Peyer's patch (tissue), 4 donors: ENCODE data around the gene SLC46A3. TPM values are rescaled to one million over a fixed set of nuclear protein-coding genes. Genes with fewer than 3 reads are reported as not detected.

Source experiments
- DNase-seq, 3 donors: peaks; one replicate each; pipeline ENCODE4 v3.0.0-alpha.2; 2017 to 2019
- H3K27ac ChIP-seq, 4 donors: fragments of 200-600 bp; sonication (generic); one replicate each; pipeline ENCODE4 v1.5.1; 2016 to 2019
- H3K27me3 ChIP-seq, 2 donors: fragments of 200-600 bp; sonication (generic); one replicate each; pipeline ENCODE4 v1.5.1; 2019
- H3K36me3 ChIP-seq, 3 donors: fragments of 200-600 bp; sonication (generic); one replicate each; pipeline ENCODE4 v1.5.1; 2016 to 2019
- H3K4me1 ChIP-seq, 4 donors: fragments of 200-600 bp; sonication (generic); one replicate each; pipeline ENCODE4 v1.5.1; 2016 to 2019
- H3K4me3 ChIP-seq, 4 donors: fragments of 200-600 bp; sonication (generic); 1 replicate in 3 of 4; 2 replicates in 1 of 4; pipeline ENCODE4 v1.5.1; 2016 to 2019; ENCODE audit warnings: mild to moderate bottlenecking in 1 of 4
- H3K9me3 ChIP-seq, 4 donors: fragments of 200-600 bp; sonication (generic); one replicate each; pipeline ENCODE4 v1.5.1; 2016 to 2019; ENCODE audit warnings: mild to moderate bottlenecking in 1 of 4
- CTCF ChIP-seq, 6 experiments: fragments of 450-650 bp in 4 of 6; fragments of 200-600 bp in 2 of 6; sonication (generic) in 1 of 6; IDR thresholded peaks; one replicate each; pipeline ENCODE4 v1.5.1; 2017 to 2019; ENCODE audit warnings: antibody characterized with exemption in 6 of 6, mild to moderate bottlenecking in 3 of 6, moderate library complexity in 1 of 6
- POLR2A ChIP-seq, 2 donors: fragments of 450-650 bp; IDR thresholded peaks; one replicate each; pipeline ENCODE4 v1.5.1; 2017; ENCODE audit warnings: antibody characterized with exemption in 2 of 2, mild to moderate bottlenecking in 2 of 2, moderate library complexity in 2 of 2
- total RNA-seq, 4 donors: library from RNA; depleted of rRNA; stranded (reverse); fragments of >200 nt; gene quantifications; one replicate each; pipeline ENCODE4 v1.1.0, GENCODE V29; 2016

SLC46A3 gene
- total RNA-seq, 4 donors from 2014 or later = 10.7 to 198 (median 105) TPM

GRCh38 chr13:28728642-28729041 lies 9.9 kb upstream of the SLC46A3 start:
- no peak for DNase-seq
- Histone ChIP-seq H3K27ac (peak overlapping the region in 2 of 4 donors; percentile 0 to 38), H3K4me1 (peaks cover 0 to 6% (median 0%) of the 10 kb centered on the region in 4 donors), H3K27me3 (no peaks in the 10 kb centered on the region), H3K36me3 (no peaks in the 10 kb centered on the region), H3K9me3 (no peaks in the 10 kb centered on the region), H3K4me3 (no peak overlapping the region)
- no peak for TF ChIP-seq CTCF (IDR thresholded peaks at IDR 0.05)
- no peak for TF ChIP-seq POLR2A (IDR thresholded peaks at IDR 0.05)

GRCh38 chr13:28725046-28725610 lies 6.4 kb upstream of the SLC46A3 start:
- DNase-seq = no peak
- H3K4me3 ChIP-seq = no peak overlapping the region
- no peaks in the 10 kb centered on the region for H3K36me3 ChIP-seq
- H3K27ac ChIP-seq = peak overlapping the region in 2 of 4 donors; percentile 48 to 79
- no peaks in the 10 kb centered on the region for H3K27me3 ChIP-seq
- no peaks in the 10 kb centered on the region for H3K9me3 ChIP-seq
- H3K4me1 ChIP-seq = peaks cover 0 to 6% (median 0%) of the 10 kb centered on the region in 4 donors
- TF ChIP-seq POLR2A (IDR thresholded peaks at IDR 0.05) (no peak), CTCF (IDR thresholded peaks at IDR 0.05) (no peak)

GRCh38 chr13:28723806-28724205 lies 5.0 kb upstream of the SLC46A3 start:
- H3K27me3 ChIP-seq = no peaks in the 10 kb centered on the region
- H3K4me3 ChIP-seq = no peak overlapping the region
- no peak for DNase-seq
- H3K27ac ChIP-seq = no peak overlapping the region
- H3K9me3 ChIP-seq = no peaks in the 10 kb centered on the region
- TF ChIP-seq POLR2A (IDR thresholded peaks at IDR 0.05) (no peak), CTCF (IDR thresholded peaks at IDR 0.05) (no peak)
- no peaks in the 10 kb centered on the region for H3K36me3 ChIP-seq
- no peaks in the 10 kb centered on the region for H3K4me1 ChIP-seq

GRCh38 chr13:28719227-28720055 lies 671 bp upstream of the SLC46A3 start:
- peak overlapping the region; percentile 90 to 98 (median 94) for H3K27ac ChIP-seq

GRCh38 chr13:28718196-28718542 lies 601 bp downstream of the SLC46A3 start:
- no peaks in the 10 kb centered on the region for H3K27me3 ChIP-seq
- no peak for DNase-seq
- H3K36me3 ChIP-seq = no peaks in the 10 kb centered on the region
- H3K27ac ChIP-seq = peak overlapping the region; percentile 90 to 98 (median 94)
- TF ChIP-seq CTCF (IDR thresholded peaks at IDR 0.05) = no peak
- TF ChIP-seq POLR2A (IDR thresholded peaks at IDR 0.05) = no peak
- H3K4me3 ChIP-seq = peak overlapping the region; percentile 74 to 88 (median 80)
- no peaks in the 10 kb centered on the region for H3K9me3 ChIP-seq
- H3K4me1 ChIP-seq = peaks cover 0 to 14% (median 0%) of the 10 kb centered on the region in 4 donors

More at GRCh38 chr13:28719227-28720055, 671 bp upstream of the SLC46A3 start:
- peaks cover 0 to 14% (median 0%) of the 10 kb centered on the region in 4 donors for H3K4me1 ChIP-seq
- H3K9me3 ChIP-seq = no peaks in the 10 kb centered on the region
- H3K27me3 ChIP-seq = no peaks in the 10 kb centered on the region
- no peaks in the 10 kb centered on the region for H3K36me3 ChIP-seq
- TF ChIP-seq CTCF (IDR thresholded peaks at IDR 0.05) (no peak), POLR2A (IDR thresholded peaks at IDR 0.05) (no peak)
- H3K4me3 ChIP-seq = peak overlapping the region; percentile 74 to 88 (median 80)
- no peak for DNase-seq
